ENCODE measurements around the gene ZNF234. TPM values are rescaled to one million over a fixed set of nuclear protein-coding genes. Genes with fewer than 3 reads are reported as not detected.
"Not testable (repeated sequence)": the region's sequence is repeated elsewhere in the genome, so short reads cannot be mapped to it uniquely, and the experiment has no call there.

ZNF234 gene
- 16.1 TPM for total RNA-seq

DNA sequence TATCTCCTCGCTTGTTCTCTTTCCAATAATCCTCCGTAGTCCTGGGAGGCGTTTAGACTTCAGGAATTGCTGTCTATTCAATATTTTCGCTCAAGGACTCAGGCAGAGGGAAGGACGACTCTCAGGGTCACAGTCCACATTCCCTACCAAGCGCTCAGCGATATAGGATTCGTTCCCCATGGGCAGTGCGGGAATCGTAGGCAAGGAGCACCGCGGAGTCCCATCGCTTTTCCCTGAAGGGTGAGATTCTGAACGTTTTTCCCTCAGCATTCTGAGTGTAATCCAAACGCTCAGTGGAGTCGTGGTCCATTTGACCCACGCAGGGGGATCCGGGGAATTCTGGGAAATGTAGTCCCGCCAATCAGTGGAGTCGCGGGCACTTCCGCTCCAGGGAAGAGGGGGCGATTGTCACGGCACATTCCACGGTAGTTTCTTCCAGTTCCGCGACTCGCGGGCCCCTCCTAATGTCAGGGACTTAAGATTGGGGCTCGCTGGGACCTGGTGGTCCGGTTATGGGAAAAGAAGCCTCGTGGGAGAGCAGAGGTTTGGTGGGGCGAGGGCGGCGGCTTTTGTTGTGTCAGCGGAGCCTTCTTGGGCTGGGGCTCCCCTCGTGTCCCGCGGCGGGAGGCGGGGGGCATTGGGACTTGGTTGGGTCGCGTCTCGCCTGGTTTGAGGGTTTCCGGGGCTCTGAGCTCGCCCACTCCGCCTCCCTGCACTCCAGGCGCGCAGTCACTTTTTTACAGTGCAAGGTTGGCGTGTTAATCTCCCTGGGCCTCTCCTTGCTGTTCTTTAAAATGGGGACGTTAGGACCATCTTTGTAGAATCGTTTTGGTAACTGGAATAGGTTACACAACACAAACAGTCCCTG is at the start of gene ZNF234:
Gene ZNF234, plus strand, starts transcription at position 364 of the 868 bp plus-strand sequence. CDS start 3,079 bp downstream, outside the sequence.
- peak; percentile 80 for DNase-seq (ENCODE audit: low spot score)

- no peak for DNase-seq (ENCODE audit: low spot score)
Measured at GRCh38 chr19:44092108-44092507, 49.2 kb upstream of the ZNF234 start.

- peak; percentile 94 for DNase-seq (ENCODE audit: low spot score)
Measured at GRCh38 chr19:44093931-44094765, 47.2 kb upstream of the ZNF234 start, which contains the start of gene ZNF224. Gene ZNF224 (plus strand): TSS chr19:44094361. CDS start chr19:44097874, 3,513 bp downstream.

- DNase-seq (ENCODE audit: low spot score) = no peak
Measured at GRCh38 chr19:44107751-44108150, 33.6 kb upstream of the ZNF234 start.

- DNase-seq (ENCODE audit: low spot score) = no peak
Measured at GRCh38 chr19:44109458-44109857, 31.9 kb upstream of the ZNF234 start.

DNA sequence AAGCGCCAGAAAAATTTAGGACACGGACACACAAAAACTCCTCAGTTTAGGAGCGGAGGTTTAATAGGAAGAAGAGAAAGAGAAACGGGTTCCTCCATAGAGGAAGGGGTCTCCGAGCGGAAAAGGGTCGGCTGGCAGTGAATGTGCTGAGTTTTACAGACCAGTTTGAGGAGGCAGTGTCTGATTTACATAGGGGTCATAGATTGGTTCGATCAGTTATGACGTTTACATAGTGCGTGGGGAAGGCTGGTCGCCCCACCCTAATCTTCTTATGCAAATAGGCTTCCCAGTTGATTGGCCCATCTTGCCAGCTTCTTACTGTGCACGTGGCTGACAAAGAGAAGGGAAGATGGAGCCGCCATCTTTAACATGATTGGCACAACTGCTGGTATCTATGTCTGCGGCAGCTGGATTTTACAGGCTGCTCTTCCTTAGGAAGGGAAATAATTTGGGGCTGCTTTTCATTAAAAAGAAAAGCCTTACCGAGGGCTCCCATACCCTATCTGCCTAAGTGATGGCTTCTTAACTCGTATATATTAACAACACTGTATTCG is 29.4 kb upstream of the ZNF234 start:
- DNase-seq (ENCODE audit: low spot score) = no peak

DNA sequence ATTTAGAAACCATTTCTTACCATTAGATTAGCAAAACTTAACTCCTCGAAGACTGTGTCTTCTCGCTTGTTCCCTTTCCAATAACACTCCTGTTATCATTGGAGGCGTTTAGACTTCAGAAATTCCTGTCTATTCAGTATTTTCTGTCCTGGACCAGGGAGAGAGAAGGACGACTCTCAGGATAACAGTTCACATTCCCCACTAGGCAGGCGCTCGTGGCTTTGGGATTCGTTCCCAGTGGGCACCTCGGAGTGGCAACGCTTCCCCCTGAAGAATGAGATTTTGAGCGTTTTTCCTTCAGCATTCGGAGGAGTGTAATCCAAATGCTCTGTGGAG is 28.6 kb upstream of the ZNF234 start:
- no peak for DNase-seq (ENCODE audit: low spot score)

DNA sequence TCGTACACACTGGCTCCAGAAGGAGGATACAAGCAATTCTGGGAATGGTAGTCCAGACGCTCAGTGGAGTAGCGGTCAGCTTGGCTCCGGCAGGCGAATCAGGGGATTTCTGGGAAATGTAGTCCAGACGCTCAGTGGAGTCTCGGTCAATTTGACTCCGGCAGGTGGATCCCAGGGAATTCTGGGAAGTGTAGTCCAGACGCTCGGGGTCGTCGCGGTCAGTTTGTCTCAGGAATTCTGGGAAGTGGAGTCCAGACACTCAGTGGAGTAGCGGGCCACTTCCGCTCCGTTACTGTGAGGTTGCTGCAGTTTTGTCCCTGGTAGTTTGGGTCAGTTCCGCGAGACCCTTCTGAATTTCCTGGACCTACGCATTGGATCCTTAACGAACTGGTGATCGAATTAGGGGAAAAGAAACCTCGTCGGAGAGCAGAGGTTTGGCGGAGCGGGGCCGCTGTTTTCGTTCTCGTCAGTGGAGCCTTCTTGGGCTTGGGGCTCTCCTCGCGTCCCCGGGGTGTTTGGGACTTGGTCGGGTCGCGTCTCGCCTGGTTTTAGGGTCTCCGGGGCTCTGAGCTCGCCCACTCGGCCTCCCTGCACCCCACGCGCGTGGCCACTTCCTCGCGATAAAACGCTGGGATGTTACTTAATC is 28.1 kb upstream of the ZNF234 start, which contains the start of gene ZNF225:
Gene ZNF225, plus strand, starts transcription at position 262 of the 646 bp plus-strand sequence. CDS start 2,429 bp downstream, outside the sequence.
- peak; percentile 97 for DNase-seq (ENCODE audit: low spot score)

GRCh38 chr19:44113784-44114390 is 27.5 kb upstream of the ZNF234 start:
- DNase-seq (ENCODE audit: low spot score) = no peak

DNA sequence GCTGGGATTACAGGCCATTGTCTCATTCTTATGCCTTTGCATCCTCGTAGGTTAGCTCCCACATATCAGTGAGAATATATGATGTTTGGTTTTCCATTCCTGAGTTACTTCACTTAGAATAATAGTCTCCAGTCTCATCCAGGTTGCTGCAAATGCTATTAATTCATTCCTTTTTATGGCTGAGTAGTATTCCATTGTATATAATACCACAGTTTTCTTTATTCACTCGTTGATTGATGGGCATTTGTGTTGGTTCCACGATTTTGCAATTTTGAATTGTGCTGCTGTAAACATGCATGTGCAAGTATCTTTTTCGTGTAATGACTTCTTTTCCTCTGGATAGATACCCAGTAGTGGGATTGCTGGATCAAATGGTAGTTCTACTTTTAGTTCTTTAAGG is 20.2 kb upstream of the ZNF234 start:
- DNase-seq (ENCODE audit: low spot score) = not testable (repeated sequence)

GRCh38 chr19:44131955-44132354 is 9.4 kb upstream of the ZNF234 start:
- DNase-seq (ENCODE audit: low spot score) = no peak

- no peak for DNase-seq (ENCODE audit: low spot score)
Measured at GRCh38 chr19:44142059-44142433, 692 bp downstream of the ZNF234 start.

DNA sequence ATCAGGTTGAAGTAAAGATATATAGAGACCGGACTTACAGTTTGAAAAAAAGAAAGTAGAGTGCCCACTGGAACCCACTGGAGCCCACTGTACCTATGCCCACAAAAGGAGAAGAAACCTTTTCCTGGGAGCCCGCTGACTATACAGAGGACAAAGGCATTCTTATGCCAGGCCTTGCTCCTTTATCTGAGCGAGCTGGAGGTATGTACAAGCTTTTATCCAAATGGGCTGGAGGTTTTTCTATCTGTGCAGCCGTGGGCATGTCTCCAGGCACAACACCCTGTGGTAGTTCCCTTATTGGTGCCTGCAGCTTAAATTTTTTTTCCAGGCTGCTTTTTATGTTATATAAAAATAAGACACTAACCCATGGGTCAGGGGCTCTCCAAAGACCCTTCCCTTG is 8.4 kb downstream of the ZNF234 start:
- DNase-seq (ENCODE audit: low spot score) = no peak

GRCh38 chr19:44151491-44151890 is 10.1 kb downstream of the ZNF234 start:
- no peak for DNase-seq (ENCODE audit: low spot score)

GRCh38 chr19:44156475-44156874 is 15.1 kb downstream of the ZNF234 start:
- DNase-seq (ENCODE audit: low spot score) = no peak

- DNase-seq (ENCODE audit: low spot score) = no peak
Measured at GRCh38 chr19:44163789-44164188, 22.4 kb downstream of the ZNF234 start.

DNA sequence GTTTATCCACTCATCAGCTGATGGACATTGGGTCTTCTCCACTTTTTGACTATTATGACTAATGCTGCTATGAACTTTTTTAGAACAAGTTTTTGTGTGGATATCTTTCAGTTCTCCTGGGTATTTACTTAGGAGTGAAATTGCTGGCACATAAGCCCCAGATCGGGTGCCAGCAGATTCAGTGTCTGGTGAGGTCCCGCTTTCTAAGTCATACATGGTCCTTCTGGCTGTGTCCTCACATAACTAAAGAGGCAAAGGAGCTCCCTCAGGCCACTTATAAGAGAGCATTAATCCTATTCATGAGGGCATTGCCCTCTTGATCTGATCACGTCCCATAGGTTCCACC is 22.9 kb downstream of the ZNF234 start:
- no peak for DNase-seq (ENCODE audit: low spot score)

- DNase-seq (ENCODE audit: low spot score) = peak; percentile 91
Measured at GRCh38 chr19:44164673-44165512, 23.5 kb downstream of the ZNF234 start, which contains the start of gene ZNF226. Gene ZNF226 (plus strand): TSS chr19:44165100. CDS start chr19:44170081, 4,981 bp downstream.

GRCh38 chr19:44170660-44171059 is 29.3 kb downstream of the ZNF234 start:
- DNase-seq (ENCODE audit: low spot score) = not testable (repeated sequence)

- no peak for DNase-seq (ENCODE audit: low spot score)
Measured at GRCh38 chr19:44176590-44176989, 35.2 kb downstream of the ZNF234 start.
